OCI-LY3 (cell line): ENCODE results near the gene UBE2E2.

Experiments used
- CTCF ChIP-seq: fragments of 200-600, 300-600 bp; sonication (generic); IDR thresholded peaks from 2 replicates; pipeline ENCODE4 v1.5.1; 2014; ENCODE audit warnings: antibody characterized with exemption, low read length, low read depth
- EZH2phosphoT487 ChIP-seq: fragments of 200-600 bp; shearing (Covaris generic); IDR thresholded peaks from 2 replicates; pipeline ENCODE4 v1.6.1; 2018; ENCODE audit warnings: antibody characterized with exemption, mixed run types, low read depth

DNA sequence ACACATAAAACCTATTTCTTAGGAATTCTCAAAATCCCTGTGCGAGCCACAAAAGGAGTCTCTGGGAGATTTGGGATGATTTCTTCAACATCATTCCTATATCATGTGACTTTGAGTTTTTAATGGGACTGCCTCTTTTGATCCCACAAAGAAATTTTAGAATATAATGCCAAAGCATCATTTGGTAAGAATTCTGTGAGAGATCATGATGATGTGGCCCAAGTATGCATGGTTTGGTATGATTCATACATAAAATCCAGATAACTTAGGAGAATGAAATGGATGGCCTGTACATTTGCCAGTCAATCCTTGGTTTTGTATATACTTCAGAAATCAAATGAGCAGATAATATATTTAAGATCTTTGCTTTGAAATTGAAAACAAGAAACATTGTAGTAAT lies 61.3 kb downstream of the UBE2E2 start:
- TF ChIP-seq CTCF (no peak), EZH2phosphoT487 (no peak)
